T47D (cell line): Measurements from ENCODE around the gene TMEM244.
A peak's percentile ranks its signal among the peaks of the same experiment; 100 is the strongest.

ENCODE experiments used
- DNase-seq, 2 experiments: peaks; one replicate each; pipeline versions ENCODE4 v3.0.0 to v3.0.0-alpha.2; 2011 to 2012; ENCODE audit warnings: low read depth in 1 of 2, low spot score in 1 of 2
- JUND ChIP-seq: IDR thresholded peaks from 2 replicates; pipeline ENCODE4 v1.6.1; 2012; ENCODE audit warnings: low read depth
- in situ Hi-C: cut with HindIII; loops from 2 replicates; pipeline ENCODE4 v1.10.0; 2016; ENCODE audit warnings: low sequenced_read_pairs, low pct_unique_long_range_greater_than_20kb

The TMEM244 gene

GRCh38 chr6:129786548-129786947 lies 74.6 kb downstream of the TMEM244 start:
- DNase-seq = peak in 1 of 2 experiments; percentile 10
- in situ Hi-C loops = no loop called here
- no peak for TF ChIP-seq JUND

- in situ Hi-C loops = no loop called here
- no peak for DNase-seq
- no peak for TF ChIP-seq JUND
Measured at GRCh38 chr6:129785756-129786135, 75.4 kb downstream of the TMEM244 start.

DNA sequence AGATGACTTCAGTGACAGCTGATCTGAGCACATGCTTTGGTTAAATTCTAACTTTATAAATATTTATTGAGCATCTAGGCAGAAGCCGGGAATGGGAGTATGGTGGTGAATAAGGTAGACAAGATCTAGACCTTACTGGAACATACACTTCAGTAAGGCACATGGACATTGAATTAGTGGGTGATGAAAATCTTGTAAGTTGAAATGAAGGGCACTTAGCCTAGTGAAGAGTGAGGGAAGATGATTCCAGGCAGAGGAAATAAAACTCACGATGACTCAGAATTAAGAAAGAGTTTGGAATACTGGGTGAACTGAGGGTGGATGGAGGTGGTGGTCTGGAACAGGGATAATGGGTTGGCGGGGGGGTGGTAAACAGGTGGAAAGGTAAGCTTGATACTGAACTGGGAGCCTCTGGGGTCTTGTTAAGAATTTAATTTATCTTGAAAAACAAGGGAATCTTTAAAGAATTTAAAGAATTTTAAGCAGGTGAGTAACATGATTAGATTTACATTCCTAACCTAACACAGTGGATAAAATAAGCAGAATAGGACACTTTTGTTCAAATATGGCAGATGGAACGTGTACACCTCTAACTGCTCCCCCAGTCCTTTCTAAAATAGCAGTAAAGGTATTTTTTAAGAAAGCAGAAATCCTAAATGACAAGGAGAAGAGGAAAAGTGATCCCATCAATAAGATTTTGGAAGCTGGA lies 75.9 kb downstream of the TMEM244 start:
- in situ Hi-C loops = no loop called here
- TF ChIP-seq JUND = no peak
- no peak for DNase-seq
